HG02973 (cell line): ENCODE measurements around the gene UBB.
"Not testable (repeated sequence)": the region's sequence is repeated elsewhere in the genome, so short reads cannot be mapped to it uniquely, and the experiment has no call there.

Source experiments
- ATAC-seq: cut with Tn5 transposase; IDR thresholded peaks from one replicate; pipeline ENCODE4 v1.9.1; 2021; ENCODE audit warnings: moderate library complexity; ENCODE audit not compliant: unreplicated experiment

UBB gene

GRCh38 chr17:16374146-16374938, 6.5 kb upstream of the UBB start:
- no peak for ATAC-seq

- ATAC-seq: no peak
Measured at GRCh38 chr17:16377941-16378341, 3.0 kb upstream of the UBB start.

- no peak for ATAC-seq
Measured at GRCh38 chr17:16378636-16379282, 2.1 kb upstream of the UBB start.

GRCh38 chr17:16379654-16380053, 1.2 kb upstream of the UBB start:
- ATAC-seq: no peak

GRCh38 chr17:16381496-16381820, 567 bp downstream of the UBB start:
- peak; percentile 7 for ATAC-seq

- ATAC-seq: no peak
Measured at GRCh38 chr17:16383216-16383615, 2.3 kb downstream of the UBB start.

- no peak for ATAC-seq
Measured at GRCh38 chr17:16383772-16384287, 2.9 kb downstream of the UBB start.

GRCh38 chr17:16384557-16384956, 3.7 kb downstream of the UBB start:
- no peak for ATAC-seq

GRCh38 chr17:16386126-16386507, 5.2 kb downstream of the UBB start:
- not testable (repeated sequence) for ATAC-seq

- ATAC-seq: no peak
Measured at GRCh38 chr17:16391451-16391850, 10.6 kb downstream of the UBB start.

- not testable (repeated sequence) for ATAC-seq
Measured at GRCh38 chr17:16392491-16392890, 11.6 kb downstream of the UBB start.

GRCh38 chr17:16395887-16396286, 15.0 kb downstream of the UBB start:
- not testable (repeated sequence) for ATAC-seq

- not testable (repeated sequence) for ATAC-seq
Measured at GRCh38 chr17:16396693-16397092, 15.8 kb downstream of the UBB start.

GRCh38 chr17:16398270-16399267, 17.7 kb downstream of the UBB start:
- peak; percentile 78 for ATAC-seq

GRCh38 chr17:16403847-16404246, 23.0 kb downstream of the UBB start:
- ATAC-seq: not testable (repeated sequence)

- ATAC-seq: no peak
Measured at GRCh38 chr17:16406742-16407674, 26.1 kb downstream of the UBB start.

- peak; percentile 66 for ATAC-seq
Measured at GRCh38 chr17:16407911-16408588, 27.2 kb downstream of the UBB start.

GRCh38 chr17:16415031-16415924, 34.4 kb downstream of the UBB start, which contains the start of gene TRPV2:
TRPV2 (plus strand) TSS chr17:16415571; CDS start chr17:16417669, 2,098 bp downstream.
- ATAC-seq: no peak
